ENCODE results near the gene PFKL. TPM values are rescaled to one million over a fixed set of nuclear protein-coding genes. Genes with fewer than 3 reads are reported as not detected.
"Not testable (repeated sequence)": the region's sequence is repeated elsewhere in the genome, so short reads cannot be mapped to it uniquely, and the experiment has no call there.

PFKL gene
- total RNA-seq, 6 experiments from 2014 or later = 100 to 123 (median 107) TPM

- H3K27me3 Mint-ChIP-seq (ENCODE audit: insufficient read depth) = peaks cover 20% of the 10 kb centered on the region
- no peak overlapping the region for H3K4me3 Mint-ChIP-seq
- TF ChIP-seq CTCF (IDR thresholded peaks at IDR 0.05) = no peak
- H3K9me3 Mint-ChIP-seq = no peaks in the 10 kb centered on the region
- no peak for DNase-seq
- H3K36me3 Mint-ChIP-seq (ENCODE audit: low read depth) = no peaks in the 10 kb centered on the region
- no peak overlapping the region for H3K27ac Mint-ChIP-seq
- H3K4me1 Mint-ChIP-seq (ENCODE audit: low read depth) = no peaks in the 10 kb centered on the region
These were observed 18.1 kb upstream of the PFKL start for GRCh38 chr21:44281801-44282200.

- Mint-ChIP-seq H3K9me3 (no peaks in the 10 kb centered on the region), H3K4me3 (no peak overlapping the region), H3K27ac (no peak overlapping the region), H3K36me3 (ENCODE audit: low read depth) (no peaks in the 10 kb centered on the region), H3K4me1 (ENCODE audit: low read depth) (no peaks in the 10 kb centered on the region), H3K27me3 (ENCODE audit: insufficient read depth) (peaks cover 20% of the 10 kb centered on the region)
- TF ChIP-seq CTCF (IDR thresholded peaks at IDR 0.05) = no peak
- no peak for DNase-seq
These were observed 17.5 kb upstream of the PFKL start for GRCh38 chr21:44282370-44282769.

- not testable (repeated sequence) for H3K27ac Mint-ChIP-seq; H3K36me3 Mint-ChIP-seq (ENCODE audit: low read depth); H3K4me1 Mint-ChIP-seq (ENCODE audit: low read depth); H3K9me3 Mint-ChIP-seq; H3K4me3 Mint-ChIP-seq; DNase-seq
- peaks cover 16% of the 10 kb centered on the region for H3K27me3 Mint-ChIP-seq (ENCODE audit: insufficient read depth)
These were observed 16.6 kb upstream of the PFKL start for GRCh38 chr21:44283211-44283785.

GRCh38 chr21:44283948-44284347, 15.9 kb upstream of the PFKL start:
- H3K27ac Mint-ChIP-seq = no peak overlapping the region
- no peak for TF ChIP-seq CTCF (IDR thresholded peaks at IDR 0.05)
- DNase-seq = no peak
- no peaks in the 10 kb centered on the region for H3K9me3 Mint-ChIP-seq
- no peaks in the 10 kb centered on the region for H3K4me1 Mint-ChIP-seq (ENCODE audit: low read depth)
- no peaks in the 10 kb centered on the region for H3K36me3 Mint-ChIP-seq (ENCODE audit: low read depth)
- no peak overlapping the region for H3K4me3 Mint-ChIP-seq
- peaks cover 14% of the 10 kb centered on the region for H3K27me3 Mint-ChIP-seq (ENCODE audit: insufficient read depth)

GRCh38 chr21:44285138-44285992, 14.5 kb upstream of the PFKL start, which contains the start of gene AIRE:
TSS of gene AIRE (plus strand) at chr21:44285876. CDS start at chr21:44286007, 131 bp downstream.
- Mint-ChIP-seq H3K27me3 (ENCODE audit: insufficient read depth) (peaks cover 11% of the 10 kb centered on the region), H3K4me1 (ENCODE audit: low read depth) (no peaks in the 10 kb centered on the region), H3K9me3 (no peaks in the 10 kb centered on the region), H3K27ac (no peak within 1 kb of the TSS), H3K4me3 (peak within 1 kb of the TSS; percentile 30; the same call in 1 of the 2 replicates), H3K36me3 (ENCODE audit: low read depth) (no peaks in the 10 kb centered on the region)
- no peak for TF ChIP-seq CTCF (IDR thresholded peaks at IDR 0.05)
- DNase-seq = peak; percentile 27

- peaks cover 12% of the 10 kb centered on the region for H3K27me3 Mint-ChIP-seq (ENCODE audit: insufficient read depth)
- H3K4me1 Mint-ChIP-seq (ENCODE audit: low read depth) = no peaks in the 10 kb centered on the region
- H3K4me3 Mint-ChIP-seq = no peak overlapping the region
- H3K9me3 Mint-ChIP-seq = no peaks in the 10 kb centered on the region
- H3K36me3 Mint-ChIP-seq (ENCODE audit: low read depth) = no peaks in the 10 kb centered on the region
- H3K27ac Mint-ChIP-seq = no peak overlapping the region
- DNase-seq = no peak
- TF ChIP-seq CTCF (IDR thresholded peaks at IDR 0.05) = no peak
These were observed 13.7 kb upstream of the PFKL start for GRCh38 chr21:44286086-44286715.

Data from HFFc6 (cell line).